HG02798 (cell line): ENCODE measurements around the gene MESD.

Source experiments
- ATAC-seq: cut with Tn5 transposase; IDR thresholded peaks from one replicate; pipeline ENCODE4 v1.9.1; 2021; ENCODE audit warnings: mild to moderate bottlenecking; ENCODE audit not compliant: unreplicated experiment, poor library complexity

Gene MESD

DNA sequence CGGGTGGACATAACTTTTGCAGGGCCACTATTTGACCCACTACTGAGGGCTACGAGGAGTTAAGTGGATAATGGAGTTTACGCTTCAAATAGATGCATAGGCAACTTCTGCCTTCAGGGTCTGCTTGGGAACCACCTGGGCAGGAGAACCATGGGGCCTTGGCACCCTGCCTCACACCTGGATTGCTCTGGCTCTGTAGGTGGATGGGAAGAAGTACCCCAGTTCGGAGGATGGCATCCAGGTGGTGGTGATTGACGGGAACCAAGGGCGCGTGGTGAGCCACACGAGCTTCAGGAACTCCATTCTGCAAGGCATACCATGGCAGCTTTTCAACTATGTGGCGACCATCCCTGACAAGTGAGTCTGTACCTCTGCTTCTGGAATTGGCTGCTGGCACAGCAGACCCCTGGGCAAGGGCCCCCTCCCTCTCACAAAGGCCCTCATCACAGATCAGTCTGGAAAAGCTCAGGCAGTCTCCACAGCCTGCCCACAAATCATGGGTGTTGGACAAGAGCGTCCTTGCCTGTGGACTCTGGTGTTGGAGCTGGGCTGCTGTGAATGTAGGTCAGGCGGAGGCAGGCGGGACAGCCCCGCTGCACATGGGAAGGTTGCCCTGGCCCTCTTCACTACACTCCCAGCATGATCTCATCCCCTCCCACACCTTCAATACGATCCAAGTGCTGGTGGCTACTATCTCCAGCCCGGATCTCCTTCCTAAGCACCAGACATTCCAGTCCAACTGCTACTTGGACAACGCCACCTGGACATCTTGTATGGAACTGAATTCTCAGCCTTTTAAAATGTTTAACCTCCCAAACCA, 46.7 kb downstream of the MESD start:
- ATAC-seq: no peak

DNA sequence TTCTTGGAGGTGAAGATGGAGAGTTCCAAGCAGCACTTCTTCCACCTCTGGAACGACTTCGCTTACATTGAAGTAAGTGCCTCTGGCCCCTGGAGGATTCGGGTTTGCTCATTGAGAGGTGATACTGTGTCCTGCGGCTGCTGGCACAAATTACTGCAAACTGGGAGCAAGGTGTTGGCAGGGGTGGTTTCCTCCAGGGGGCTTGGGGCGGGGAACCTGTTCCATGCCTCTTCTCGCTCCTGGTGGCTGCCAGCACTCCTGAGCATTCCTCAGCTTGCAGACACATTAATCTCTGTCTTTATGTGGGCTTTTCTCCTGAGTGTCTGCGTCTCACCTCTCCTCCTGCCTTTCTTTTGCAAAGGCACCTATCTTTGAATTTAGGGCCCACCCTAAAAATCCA, 47.4 kb downstream of the MESD start:
- no peak for ATAC-seq

DNA sequence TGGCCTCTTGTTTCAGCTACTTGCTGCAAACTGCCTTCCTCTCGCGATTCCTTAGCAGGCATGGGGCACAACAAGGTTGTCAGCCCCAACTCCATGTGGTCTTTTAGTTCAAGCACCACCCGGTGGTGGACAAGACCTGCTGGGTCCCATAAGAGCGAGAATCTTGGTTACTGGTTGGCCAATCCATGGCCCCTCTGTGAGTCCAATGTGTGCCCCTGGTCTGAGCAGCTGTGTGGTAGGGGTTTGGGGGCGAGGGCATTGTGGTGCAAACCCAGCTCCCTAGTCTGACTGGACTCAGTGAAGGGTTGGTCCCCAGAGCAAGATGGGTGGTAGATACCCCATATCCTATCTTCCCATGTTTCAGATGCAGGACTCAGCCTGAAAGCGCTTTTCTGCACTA, 48.8 kb downstream of the MESD start:
- ATAC-seq: no peak

GRCh38 chr15:80940331-80940730, 49.3 kb downstream of the MESD start:
- no peak for ATAC-seq

DNA sequence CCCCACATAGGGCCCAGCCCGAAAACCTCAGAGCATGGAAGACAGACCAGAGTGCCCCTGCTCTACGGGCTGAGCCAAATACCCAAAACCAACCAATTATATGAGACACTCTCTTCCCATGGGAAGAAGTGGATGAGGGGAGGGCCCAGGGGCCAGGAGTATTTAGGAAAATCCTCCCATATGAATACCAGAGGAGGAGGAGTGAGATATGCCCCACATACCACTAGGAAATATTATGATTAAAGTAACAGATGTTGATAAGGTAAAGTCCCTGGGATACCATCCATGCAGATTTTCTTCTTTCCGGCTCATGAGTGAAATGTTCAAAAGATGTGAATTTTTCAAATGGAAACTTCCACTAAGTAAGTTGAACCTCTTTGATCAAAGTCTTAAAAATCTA, 50.4 kb downstream of the MESD start:
- no peak for ATAC-seq

GRCh38 chr15:80937718-80938117, 51.9 kb downstream of the MESD start:
- ATAC-seq: no peak

GRCh38 chr15:80936288-80937078, 53.1 kb downstream of the MESD start:
- no peak for ATAC-seq

- no peak for ATAC-seq
Measured at GRCh38 chr15:80934761-80935221, 54.8 kb downstream of the MESD start.

- no peak for ATAC-seq
Measured at GRCh38 chr15:80932989-80933388, 56.6 kb downstream of the MESD start.

- no peak for ATAC-seq
Measured at GRCh38 chr15:80932513-80932815, 57.2 kb downstream of the MESD start.

GRCh38 chr15:80931721-80932512, 57.7 kb downstream of the MESD start:
- no peak for ATAC-seq

DNA sequence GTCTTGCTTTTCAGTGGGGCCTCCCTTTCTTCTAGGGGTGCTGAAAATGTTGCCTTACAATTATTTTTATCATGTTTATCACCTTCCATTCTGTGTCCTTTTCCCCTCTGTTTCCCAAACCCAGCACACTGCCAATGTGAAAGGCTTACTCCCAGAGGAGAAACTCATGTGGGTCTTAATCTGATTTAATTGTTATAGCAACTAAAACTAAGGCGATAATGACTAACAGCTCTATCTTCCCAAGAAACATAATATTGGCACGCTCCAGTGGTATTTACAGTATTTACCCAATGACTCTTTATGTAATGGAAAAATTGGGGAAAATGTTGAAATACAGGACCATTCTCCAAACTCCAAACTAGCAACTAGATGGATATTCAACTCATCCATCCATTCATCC, 58.4 kb downstream of the MESD start:
- ATAC-seq: no peak

DNA sequence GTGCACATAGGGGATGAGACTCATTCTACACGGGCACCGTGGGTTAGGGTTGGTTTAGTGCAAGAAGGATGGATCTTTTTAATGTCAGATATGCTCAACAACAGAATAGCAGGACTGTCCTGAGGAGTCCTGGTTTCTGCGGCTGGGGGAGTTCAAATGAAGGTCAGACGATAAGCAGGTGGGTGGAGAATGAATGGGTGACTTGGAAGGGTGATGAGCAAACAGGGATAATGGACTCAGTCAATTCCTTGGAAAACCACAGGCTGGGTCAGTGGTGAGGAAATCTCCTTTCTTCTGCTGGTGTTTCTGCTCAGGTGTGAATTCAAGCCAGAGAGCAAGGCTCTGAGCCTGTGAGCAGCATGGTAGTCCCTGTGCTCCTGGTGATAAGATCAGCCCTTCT, 59.9 kb downstream of the MESD start:
- ATAC-seq: no peak

DNA sequence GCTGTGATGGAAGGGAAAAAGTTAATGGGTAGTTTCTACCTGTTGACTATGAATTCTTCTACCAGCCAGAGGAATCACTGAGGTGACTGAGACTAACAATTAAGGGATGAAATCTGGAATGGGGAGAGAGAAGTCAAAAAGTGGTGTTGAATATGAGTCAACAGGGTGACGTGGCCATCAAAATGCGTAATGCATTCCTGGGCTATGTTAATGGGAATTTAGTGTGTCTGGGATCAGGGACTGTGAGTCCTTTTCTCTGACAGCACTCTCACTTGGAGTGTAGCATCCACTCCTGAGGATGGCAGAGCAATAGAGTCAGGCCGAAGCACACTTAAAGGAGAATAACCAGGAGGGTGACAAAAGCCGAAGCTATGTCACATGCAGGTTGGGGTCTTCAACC, 60.4 kb downstream of the MESD start:
- no peak for ATAC-seq

GRCh38 chr15:80926126-80926525, 63.5 kb downstream of the MESD start:
- ATAC-seq: no peak

DNA sequence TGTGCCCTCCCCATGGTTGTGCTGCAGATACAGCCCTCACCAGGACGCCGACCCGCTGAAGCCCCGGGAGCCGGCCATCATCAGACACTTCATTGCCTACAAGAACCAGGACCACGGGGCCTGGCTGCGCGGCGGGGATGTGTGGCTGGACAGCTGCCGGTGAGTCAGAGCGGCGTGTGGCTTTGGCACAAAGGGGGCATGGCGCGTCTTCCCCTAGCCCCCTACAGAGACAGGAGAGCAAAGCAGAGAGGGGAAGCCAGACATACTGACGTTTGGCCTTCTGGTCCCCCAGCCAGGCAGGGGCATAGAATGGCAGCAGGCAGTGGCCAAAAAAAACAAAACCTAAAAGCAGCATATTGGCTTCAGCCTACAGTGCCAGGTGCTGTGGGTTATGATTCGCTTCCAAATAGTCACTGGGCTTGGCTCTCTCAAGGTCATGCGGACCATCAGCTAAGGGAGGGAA, 64.0 kb downstream of the MESD start:
- no peak for ATAC-seq

- no peak for ATAC-seq
Measured at GRCh38 chr15:80924278-80924677, 65.3 kb downstream of the MESD start.

- no peak for ATAC-seq
Measured at GRCh38 chr15:80923668-80924067, 66.0 kb downstream of the MESD start.

GRCh38 chr15:80921736-80922410, 67.7 kb downstream of the MESD start:
- ATAC-seq: no peak

GRCh38 chr15:80920271-80920699, 69.3 kb downstream of the MESD start:
- no peak for ATAC-seq
